ENCODE data around the gene TRMT2A. TPM values are rescaled to one million over a fixed set of nuclear protein-coding genes. Genes with fewer than 3 reads are reported as not detected.

The TRMT2A gene
- total RNA-seq, 1 donor from 2014 or later, result 44.8 TPM

DNA sequence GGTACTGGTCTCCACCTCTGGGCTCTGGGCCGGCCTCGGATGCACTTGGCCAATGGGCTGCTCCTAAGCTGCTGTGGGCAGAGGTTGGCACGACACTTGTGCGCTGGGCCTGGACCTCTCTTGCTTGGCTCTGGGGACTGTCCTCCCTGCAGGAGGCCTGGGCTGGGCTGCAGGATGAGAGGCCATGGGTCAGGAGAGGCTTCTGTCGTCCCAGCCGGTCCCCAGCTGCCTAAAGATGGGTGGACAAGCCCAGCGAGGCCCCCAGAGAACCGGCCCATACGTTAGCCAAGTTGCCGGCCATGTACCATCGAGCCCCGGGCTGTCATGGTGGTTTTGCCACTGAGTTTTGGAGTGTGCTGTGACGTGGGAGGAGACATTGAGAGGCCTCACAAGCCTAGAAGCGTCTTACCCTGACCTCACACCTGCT lies 35.5 kb upstream of the TRMT2A start:
- no peak for DNase-seq (ENCODE audit: low spot score)
- Mint-ChIP-seq H3K4me1 (ENCODE audit: unreplicated experiment) (no peaks in the 10 kb centered on the region), H3K36me3 (ENCODE audit: low read depth, unreplicated experiment) (no peaks in the 10 kb centered on the region), H3K9me3 (ENCODE audit: unreplicated experiment) (no peaks in the 10 kb centered on the region), H3K27me3 (ENCODE audit: unreplicated experiment) (peaks cover 7% of the 10 kb centered on the region), H3K27ac (ENCODE audit: unreplicated experiment) (no peak overlapping the region), H3K4me3 (ENCODE audit: unreplicated experiment) (no peak overlapping the region)
- TF ChIP-seq, protein P1, sequence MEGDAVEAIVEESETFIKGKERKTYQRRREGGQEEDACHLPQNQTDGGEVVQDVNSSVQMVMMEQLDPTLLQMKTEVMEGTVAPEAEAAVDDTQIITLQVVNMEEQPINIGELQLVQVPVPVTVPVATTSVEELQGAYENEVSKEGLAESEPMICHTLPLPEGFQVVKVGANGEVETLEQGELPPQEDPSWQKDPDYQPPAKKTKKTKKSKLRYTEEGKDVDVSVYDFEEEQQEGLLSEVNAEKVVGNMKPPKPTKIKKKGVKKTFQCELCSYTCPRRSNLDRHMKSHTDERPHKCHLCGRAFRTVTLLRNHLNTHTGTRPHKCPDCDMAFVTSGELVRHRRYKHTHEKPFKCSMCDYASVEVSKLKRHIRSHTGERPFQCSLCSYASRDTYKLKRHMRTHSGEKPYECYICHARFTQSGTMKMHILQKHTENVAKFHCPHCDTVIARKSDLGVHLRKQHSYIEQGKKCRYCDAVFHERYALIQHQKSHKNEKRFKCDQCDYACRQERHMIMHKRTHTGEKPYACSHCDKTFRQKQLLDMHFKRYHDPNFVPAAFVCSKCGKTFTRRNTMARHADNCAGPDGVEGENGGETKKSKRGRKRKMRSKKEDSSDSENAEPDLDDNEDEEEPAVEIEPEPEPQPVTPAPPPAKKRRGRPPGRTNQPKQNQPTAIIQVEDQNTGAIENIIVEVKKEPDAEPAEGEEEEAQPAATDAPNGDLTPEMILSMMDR (IDR thresholded peaks at IDR 0.05; ENCODE audit: unreplicated experiment), result no peak

DNA sequence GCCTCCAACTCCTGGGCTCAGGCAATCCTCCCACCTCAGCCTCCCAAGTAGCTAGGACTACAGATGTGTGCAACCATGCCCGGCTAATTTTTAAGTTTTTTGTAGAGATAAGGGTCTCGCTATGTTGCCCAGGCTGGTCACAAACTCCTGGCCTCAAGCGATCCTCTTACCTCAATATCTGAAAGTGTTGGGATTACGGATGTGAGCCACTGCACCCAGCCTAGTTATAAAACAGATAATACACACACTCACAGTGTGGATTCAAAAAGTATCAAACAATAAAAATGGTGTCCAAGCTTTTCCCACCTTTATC lies 34.2 kb upstream of the TRMT2A start:
- no peaks in the 10 kb centered on the region for H3K36me3 Mint-ChIP-seq (ENCODE audit: low read depth, unreplicated experiment)
- TF ChIP-seq, protein P1 (IDR thresholded peaks at IDR 0.05; ENCODE audit: unreplicated experiment), result no peak
- no peak overlapping the region for H3K27ac Mint-ChIP-seq (ENCODE audit: unreplicated experiment)
- DNase-seq (ENCODE audit: low spot score), result no peak
- H3K27me3 Mint-ChIP-seq (ENCODE audit: unreplicated experiment), result peaks cover 7% of the 10 kb centered on the region
- no peaks in the 10 kb centered on the region for H3K9me3 Mint-ChIP-seq (ENCODE audit: unreplicated experiment)
- H3K4me3 Mint-ChIP-seq (ENCODE audit: unreplicated experiment), result no peak overlapping the region
- no peaks in the 10 kb centered on the region for H3K4me1 Mint-ChIP-seq (ENCODE audit: unreplicated experiment)

DNA sequence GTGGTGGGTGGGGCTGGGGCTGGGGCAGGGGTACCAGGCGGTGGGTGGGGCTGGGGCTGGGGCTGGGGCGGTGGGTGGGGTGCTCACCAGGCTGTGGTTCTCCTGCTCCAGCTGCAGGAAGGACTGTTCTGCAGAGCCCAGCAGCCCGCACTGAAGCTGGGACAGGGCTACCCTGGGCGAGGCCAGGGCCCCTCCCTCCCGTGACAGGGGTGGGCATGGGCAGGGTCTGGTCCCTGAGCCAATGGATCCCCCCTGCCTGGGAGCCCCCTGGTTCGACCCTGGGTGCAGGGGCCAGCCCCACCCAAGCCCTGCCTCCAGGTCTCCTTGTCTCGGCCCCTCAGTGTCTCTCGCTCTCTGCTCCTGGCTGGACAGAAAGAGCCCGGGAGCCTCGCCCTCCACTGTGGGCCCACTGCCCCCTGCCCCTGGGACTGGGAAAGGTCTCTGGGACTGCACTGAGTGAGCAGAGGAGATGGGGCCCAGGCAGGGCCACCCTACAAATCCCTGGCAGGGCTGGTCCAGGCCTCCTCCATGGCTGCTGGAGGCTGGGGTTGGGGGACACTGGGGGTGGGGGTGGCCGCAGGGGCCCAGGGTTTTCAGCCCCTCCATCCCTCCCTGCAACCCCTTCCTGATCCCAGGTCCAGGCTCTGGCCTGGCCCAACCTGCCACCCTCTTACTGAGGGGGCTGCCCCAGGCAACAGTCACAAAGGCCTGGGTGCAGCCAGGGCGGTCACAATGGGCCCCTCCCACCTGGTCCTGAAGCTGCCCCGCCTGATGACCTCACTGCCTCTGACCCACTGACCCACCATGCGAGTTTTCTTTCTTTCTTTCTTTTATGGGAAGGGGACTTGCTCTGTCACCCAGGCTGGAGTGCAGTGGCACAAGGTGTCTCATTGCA lies 33.6 kb upstream of the TRMT2A start, which contains the start of gene CCDC188:
Gene CCDC188, minus strand, starts transcription at position 675 of the 895 bp plus-strand sequence. Its CDS starts 69 bp downstream, at position 606.
- no peaks in the 10 kb centered on the region for H3K4me1 Mint-ChIP-seq (ENCODE audit: unreplicated experiment)
- H3K9me3 Mint-ChIP-seq (ENCODE audit: unreplicated experiment), result no peaks in the 10 kb centered on the region
- TF ChIP-seq, protein P1 (IDR thresholded peaks at IDR 0.05; ENCODE audit: unreplicated experiment), result no peak
- H3K4me3 Mint-ChIP-seq (ENCODE audit: unreplicated experiment), result no peak within 1 kb of the TSS
- H3K27me3 Mint-ChIP-seq (ENCODE audit: unreplicated experiment), result peaks cover 7% of the 10 kb centered on the region
- no peak for DNase-seq (ENCODE audit: low spot score)
- H3K36me3 Mint-ChIP-seq (ENCODE audit: low read depth, unreplicated experiment), result no peaks in the 10 kb centered on the region
- H3K27ac Mint-ChIP-seq (ENCODE audit: unreplicated experiment), result no peak within 1 kb of the TSS

DNA sequence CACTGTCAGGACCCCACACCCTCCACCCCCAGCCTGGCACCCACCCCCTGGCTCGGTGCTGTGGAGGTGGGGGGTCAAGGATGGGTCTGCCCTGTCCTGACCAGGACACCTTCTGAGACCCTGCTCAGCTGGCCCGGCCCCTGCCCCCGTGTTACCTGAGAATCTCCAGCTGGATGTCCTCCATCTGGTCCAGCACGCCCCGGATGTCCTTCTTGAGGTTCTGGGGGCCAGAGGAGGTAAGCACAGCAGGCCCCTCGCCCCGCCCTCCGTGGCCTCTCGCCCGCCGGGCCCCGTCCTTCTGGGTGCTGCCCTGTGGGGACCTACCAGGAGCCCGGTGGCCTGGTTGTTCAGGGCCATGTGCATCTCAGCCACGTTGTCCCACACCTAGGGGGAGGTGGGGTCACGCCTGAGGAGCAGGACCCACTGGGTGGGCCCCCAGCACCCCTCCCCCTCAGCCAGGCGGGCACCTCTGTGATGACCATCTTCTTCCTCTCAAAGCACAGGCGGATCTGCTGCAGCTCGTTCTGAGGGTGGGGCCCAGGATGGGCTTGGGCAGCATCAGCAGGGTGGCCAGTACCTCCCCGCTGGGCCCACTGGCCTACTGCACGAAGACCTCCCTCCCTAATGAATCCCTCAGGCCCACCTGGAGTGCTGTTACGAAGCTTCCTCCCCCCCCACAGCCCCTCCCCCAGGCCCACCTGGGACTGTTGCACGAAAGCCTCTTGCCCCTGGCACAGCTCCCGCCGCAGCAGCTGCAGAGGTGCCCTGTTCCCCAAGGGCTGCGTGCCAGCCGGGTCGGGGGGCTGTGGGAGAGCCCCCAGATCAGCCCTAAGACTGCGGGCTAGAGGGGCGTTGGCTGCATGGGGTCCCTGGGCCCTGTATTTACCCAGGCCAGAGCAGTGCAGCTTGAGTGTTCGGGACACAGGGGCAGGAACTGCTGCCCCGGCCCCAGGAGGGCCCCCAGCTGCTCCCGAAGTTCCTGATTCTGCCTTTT lies 32.5 kb upstream of the TRMT2A start:
- Mint-ChIP-seq H3K36me3 (ENCODE audit: low read depth, unreplicated experiment) (no peaks in the 10 kb centered on the region), H3K9me3 (ENCODE audit: unreplicated experiment) (no peaks in the 10 kb centered on the region), H3K4me3 (ENCODE audit: unreplicated experiment) (no peak overlapping the region), H3K4me1 (ENCODE audit: unreplicated experiment) (no peaks in the 10 kb centered on the region), H3K27ac (ENCODE audit: unreplicated experiment) (no peak overlapping the region), H3K27me3 (ENCODE audit: unreplicated experiment) (peaks cover 7% of the 10 kb centered on the region)
- TF ChIP-seq, protein P1 (IDR thresholded peaks at IDR 0.05; ENCODE audit: unreplicated experiment), result no peak
- no peak for DNase-seq (ENCODE audit: low spot score)

Data from endothelial cell (in vitro differentiated cells).